HCT116 (cell line): Measurements from ENCODE around the gene ZCCHC24. TPM values are rescaled to one million over a fixed set of nuclear protein-coding genes. Genes with fewer than 3 reads are reported as not detected.

Experiments
- ATAC-seq: fragments of 200-7000 bp; cut with Tn5 transposase; 2 replicates; pipeline ENCODE4 v1.9.1; 2020; ENCODE audit warnings: mild to moderate bottlenecking, moderate library complexity
- BruUV-seq: library from RNA; stranded (reverse); fragments of 400-500 nt; replicated peaks from 2 replicates; lab custom pipeline; 2021; lab: Mats Ljungman, UMichigan
- CTCF ChIA-PET: fragments of 300-600 bp; sonication (Branson Sonifier 250); formaldehyde crosslinking; loops from one replicate; lab custom pipeline; 2021; ENCODE audit warnings: antibody characterized with exemption; lab: Charles Lee
- POLR2A ChIA-PET: fragments of 300-600, 350-600 bp; sonication (Branson Sonifier 250); formaldehyde crosslinking; loops from one replicate; lab custom pipeline; 2021; ENCODE audit warnings: antibody characterized with exemption; lab: Charles Lee
- RAD21 ChIA-PET, 2 experiments: fragments of 300-600 bp; sonication (Branson Sonifier 250); formaldehyde crosslinking; loops; one replicate each; lab custom pipeline; 2023; ENCODE audit warnings: low total read pairs in 2 of 2; ENCODE audit not compliant: uncharacterized antibody in 2 of 2, unreplicated experiment in 2 of 2, low non-redundant PET in 1 of 2; lab: Charles Lee
- DNase-seq: peaks from one replicate; pipeline ENCODE4 v3.0.0-alpha.2; 2010; ENCODE audit warnings: low read depth, low spot score
- H2AFZ ChIP-seq: fragments of 200-600 bp; shearing (Covaris generic), sonication (generic); 2 replicates; pipeline ENCODE4 v1.6.1; 2017; ENCODE audit warnings: low read depth, mixed run types, mixed read lengths, antibody characterized with exemption, low read length; ENCODE audit not compliant: poor library complexity, severe bottlenecking
- H3K27ac ChIP-seq: 2 replicates; pipeline ENCODE4 v1.5.1; 2012; ENCODE audit warnings: low read depth, low read length
- H3K27me3 ChIP-seq: fragments of 200-600 bp; sonication (generic); 2 replicates; pipeline ENCODE4 v1.6.1; 2016; ENCODE audit warnings: mixed run types, low read length, mixed read lengths; ENCODE audit not compliant: insufficient read depth
- H3K36me3 ChIP-seq, 2 experiments: fragments of 200-500 bp in 1 of 2; fragments of 200-600 bp in 1 of 2; sonication (Bioruptor generic) in 1 of 2; sonication (generic) in 1 of 2; 2 replicates each; pipeline versions ENCODE4 v1.5.1 to v1.6.1; 2014 to 2016; ENCODE audit warnings: low read length in 2 of 2, inconsistent platforms in 1 of 2, mixed read lengths in 1 of 2, mixed run types in 1 of 2; ENCODE audit not compliant: insufficient read depth in 2 of 2, control insufficient read depth in 1 of 2
- H3K4me1 ChIP-seq, 2 experiments: fragments of 200-600 bp in 1 of 2; sonication (generic) in 1 of 2; 2 replicates each; pipeline versions ENCODE4 v1.5.1 to v1.6.1; 2012 to 2017; ENCODE audit warnings: low read length in 2 of 2, inconsistent platforms in 1 of 2, mild to moderate bottlenecking in 1 of 2, mixed read lengths in 1 of 2, mixed run types in 1 of 2, moderate library complexity in 1 of 2; ENCODE audit not compliant: insufficient read depth in 2 of 2, control insufficient read depth in 1 of 2
- H3K4me2 ChIP-seq: fragments of 200-600 bp; sonication (generic); 2 replicates; pipeline ENCODE4 v1.6.1; 2017; ENCODE audit warnings: mixed run types, low read length, mixed read lengths
- H3K4me3 ChIP-seq, 2 experiments: fragments of 200-600 bp in 1 of 2; sonication (generic) in 1 of 2; replicated peaks in 1 of 2; 2 replicates each; pipeline ENCODE4 v1.5.1; 2011 to 2016; ENCODE audit warnings: low read length in 2 of 2, control low read depth in 1 of 2, low read depth in 1 of 2, mild to moderate bottlenecking in 1 of 2, mixed read lengths in 1 of 2, mixed run types in 1 of 2
- H3K79me2 ChIP-seq: fragments of 200-600 bp; sonication (generic); 2 replicates; pipeline ENCODE4 v1.6.1; 2017; ENCODE audit warnings: mild to moderate bottlenecking, mixed run types, low read length, moderate library complexity, mixed read lengths; ENCODE audit not compliant: insufficient read depth
- H3K9ac ChIP-seq: fragments of 200-600 bp; sonication (generic); 2 replicates; pipeline ENCODE4 v1.6.1; 2016; ENCODE audit warnings: low read length, mixed read lengths
- H3K9me2 ChIP-seq: fragments of 200-600 bp; sonication (generic), shearing (Covaris generic); 2 replicates; pipeline ENCODE4 v1.6.1; 2017; ENCODE audit warnings: mixed run types, mild to moderate bottlenecking, moderate library complexity; ENCODE audit not compliant: insufficient read depth
- H3K9me3 ChIP-seq, 2 experiments: fragments of 200-500 bp in 1 of 2; fragments of 200-600 bp in 1 of 2; sonication (Bioruptor generic) in 1 of 2; sonication (generic) in 1 of 2; 2 replicates each; pipeline ENCODE4 v1.6.1; 2014 to 2017; ENCODE audit warnings: low read length in 2 of 2, mixed read lengths in 2 of 2, inconsistent platforms in 1 of 2, low read depth in 1 of 2, mild to moderate bottlenecking in 1 of 2, mixed run types in 1 of 2, moderate library complexity in 1 of 2; ENCODE audit not compliant: control insufficient read depth in 1 of 2, insufficient read depth in 1 of 2
- H4K20me1 ChIP-seq: fragments of 200-600 bp; sonication (generic), shearing (Covaris generic); 2 replicates; pipeline ENCODE4 v1.6.1; 2017; ENCODE audit warnings: mixed run types, mild to moderate bottlenecking, moderate library complexity; ENCODE audit not compliant: insufficient read depth
- CBX3 ChIP-seq: IDR thresholded peaks from 2 replicates; pipeline ENCODE4 v1.6.1; 2012; ENCODE audit warnings: low read depth
- CTCF ChIP-seq, 3 experiments: fragments of 200-600 bp in 1 of 3; sonication (generic) in 1 of 3; IDR thresholded peaks in 2 of 3; conservative IDR thresholded peaks in 1 of 3; 2 replicates each; pipeline ENCODE4 v1.5.1; 2012 to 2017; ENCODE audit warnings: low read depth in 2 of 3, low read length in 2 of 3, antibody characterized with exemption in 1 of 3, borderline replicate concordance in 1 of 3, control low read depth in 1 of 3, mild to moderate bottlenecking in 1 of 3, mixed read lengths in 1 of 3, mixed run types in 1 of 3, moderate library complexity in 1 of 3; ENCODE audit not compliant: insufficient read depth in 1 of 3
- EGR1 ChIP-seq: IDR thresholded peaks from 2 replicates; pipeline ENCODE4 v1.6.1; 2012; ENCODE audit warnings: low read depth
- JUND ChIP-seq: IDR thresholded peaks from 2 replicates; pipeline ENCODE4 v1.6.1; 2012
- POLR2AphosphoS5 ChIP-seq: IDR thresholded peaks from 2 replicates; pipeline ENCODE4 v1.6.1; 2011; ENCODE audit warnings: mild to moderate bottlenecking, low read depth, low read length, moderate library complexity
- RAD21 ChIP-seq: IDR thresholded peaks from 2 replicates; pipeline ENCODE4 v1.6.1; 2012; ENCODE audit warnings: low read depth, mild to moderate bottlenecking
- SIN3A ChIP-seq: IDR thresholded peaks from 2 replicates; pipeline ENCODE4 v1.6.1; 2012; ENCODE audit warnings: low read depth
- SP1 ChIP-seq: IDR thresholded peaks from 2 replicates; pipeline ENCODE4 v1.6.1; 2012; ENCODE audit warnings: low read depth
- SRF ChIP-seq: IDR thresholded peaks from 2 replicates; pipeline ENCODE4 v1.6.1; 2012; ENCODE audit warnings: low read depth
- TCF7L2 ChIP-seq: IDR thresholded peaks from 2 replicates; pipeline ENCODE4 v1.7.0; 2011; ENCODE audit warnings: borderline replicate concordance, inconsistent platforms; ENCODE audit not compliant: insufficient read depth, insufficient read length; ENCODE audit errors: extremely low read depth
- ZBTB33 ChIP-seq: IDR thresholded peaks from 2 replicates; pipeline ENCODE4 v1.6.1; 2011; ENCODE audit warnings: mild to moderate bottlenecking, low read length, moderate library complexity; ENCODE audit not compliant: insufficient replicate concordance; ENCODE audit errors: extremely low read depth
- intact Hi-C: fragments of 100-400 bp; cut with micrococcal nuclease; formaldehyde crosslinking; loops from 2 replicates; pipeline ENCODE4 v1.10.0; 2022
- total RNA-seq: library from RNA; stranded (reverse); gene quantifications from one replicate; pipeline ENCODE4 v1.2.1, GENCODE V29; 2021; ENCODE audit not compliant: unreplicated experiment
- TF ChIP-seq, protein P1 (sequence below): IDR thresholded peaks from 2 replicates; pipeline ENCODE4 v1.6.1; 2012; ENCODE audit warnings: low read depth
- TF ChIP-seq, protein P2 (sequence below): IDR thresholded peaks from 2 replicates; pipeline ENCODE4 v1.6.1; 2012

ZCCHC24 gene
- total RNA-seq, 1 experiment from 2014 or later: 7.0 TPM

- TF ChIP-seq CTCF (IDR thresholded peaks at IDR 0.05 in 2 of 3, conservative IDR thresholded peaks at IDR 0.05 in 1 of 3; ENCODE audit: borderline replicate concordance in 1 of 3, insufficient read depth in 1 of 3, low read depth in 2 of 3, low read length in 2 of 3): no peak
- TF ChIP-seq SP1: no peak
- TF ChIP-seq JUND: no peak
- TF ChIP-seq, protein P1, sequence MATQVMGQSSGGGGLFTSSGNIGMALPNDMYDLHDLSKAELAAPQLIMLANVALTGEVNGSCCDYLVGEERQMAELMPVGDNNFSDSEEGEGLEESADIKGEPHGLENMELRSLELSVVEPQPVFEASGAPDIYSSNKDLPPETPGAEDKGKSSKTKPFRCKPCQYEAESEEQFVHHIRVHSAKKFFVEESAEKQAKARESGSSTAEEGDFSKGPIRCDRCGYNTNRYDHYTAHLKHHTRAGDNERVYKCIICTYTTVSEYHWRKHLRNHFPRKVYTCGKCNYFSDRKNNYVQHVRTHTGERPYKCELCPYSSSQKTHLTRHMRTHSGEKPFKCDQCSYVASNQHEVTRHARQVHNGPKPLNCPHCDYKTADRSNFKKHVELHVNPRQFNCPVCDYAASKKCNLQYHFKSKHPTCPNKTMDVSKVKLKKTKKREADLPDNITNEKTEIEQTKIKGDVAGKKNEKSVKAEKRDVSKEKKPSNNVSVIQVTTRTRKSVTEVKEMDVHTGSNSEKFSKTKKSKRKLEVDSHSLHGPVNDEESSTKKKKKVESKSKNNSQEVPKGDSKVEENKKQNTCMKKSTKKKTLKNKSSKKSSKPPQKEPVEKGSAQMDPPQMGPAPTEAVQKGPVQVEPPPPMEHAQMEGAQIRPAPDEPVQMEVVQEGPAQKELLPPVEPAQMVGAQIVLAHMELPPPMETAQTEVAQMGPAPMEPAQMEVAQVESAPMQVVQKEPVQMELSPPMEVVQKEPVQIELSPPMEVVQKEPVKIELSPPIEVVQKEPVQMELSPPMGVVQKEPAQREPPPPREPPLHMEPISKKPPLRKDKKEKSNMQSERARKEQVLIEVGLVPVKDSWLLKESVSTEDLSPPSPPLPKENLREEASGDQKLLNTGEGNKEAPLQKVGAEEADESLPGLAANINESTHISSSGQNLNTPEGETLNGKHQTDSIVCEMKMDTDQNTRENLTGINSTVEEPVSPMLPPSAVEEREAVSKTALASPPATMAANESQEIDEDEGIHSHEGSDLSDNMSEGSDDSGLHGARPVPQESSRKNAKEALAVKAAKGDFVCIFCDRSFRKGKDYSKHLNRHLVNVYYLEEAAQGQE: no peak
- no peak for TF ChIP-seq CBX3
- no peak for TF ChIP-seq POLR2AphosphoS5
- no peak for TF ChIP-seq SRF
- no peak for TF ChIP-seq EGR1
- TF ChIP-seq TCF7L2: no peak
- no peak for TF ChIP-seq RAD21
- TF ChIP-seq, protein P2, sequence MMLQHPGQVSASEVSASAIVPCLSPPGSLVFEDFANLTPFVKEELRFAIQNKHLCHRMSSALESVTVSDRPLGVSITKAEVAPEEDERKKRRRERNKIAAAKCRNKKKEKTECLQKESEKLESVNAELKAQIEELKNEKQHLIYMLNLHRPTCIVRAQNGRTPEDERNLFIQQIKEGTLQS: no peak
- TF ChIP-seq SIN3A: no peak
- no peak for TF ChIP-seq ZBTB33
- Histone ChIP-seq H3K4me3 (no peak overlapping the region), H3K9me2 (no peaks in the 10 kb centered on the region), H3K79me2 (no peaks in the 10 kb centered on the region), H3K27me3 (no peaks in the 10 kb centered on the region), H3K9ac (no peak overlapping the region), H3K36me3 (no peaks in the 10 kb centered on the region), H3K4me2 (no peak overlapping the region), H2AFZ (no peak overlapping the region), H3K9me3 (no peaks in the 10 kb centered on the region), H3K27ac (no peak overlapping the region), H4K20me1 (no peaks in the 10 kb centered on the region), H3K4me1 (no peaks in the 10 kb centered on the region)
- RAD21 ChIA-PET: no interaction called here
- no peak for ATAC-seq
- BruUV-seq: no TSS peak
- no peak for DNase-seq
- CTCF ChIA-PET: no interaction called here
- POLR2A ChIA-PET: no interaction called here
- intact Hi-C loops: no loop called here
These were observed 40.7 kb downstream of the ZCCHC24 start for GRCh38 chr10:79404690-79405131.
